Heart right ventricle (tissue), 16 donors: ENCODE measurements around the gene KRT6C. TPM values are rescaled to one million over a fixed set of nuclear protein-coding genes. Genes with fewer than 3 reads are reported as not detected.

Experiments
- ATAC-seq, 8 donors: fragments of 200-7000 bp; cut with Tn5 transposase; one replicate each; pipeline ENCODE4 v1.9.1; 2020; ENCODE audit warnings: mild to moderate bottlenecking in 8 of 8, moderate library complexity in 8 of 8, moderate number of reproducible peaks in 1 of 8
- DNase-seq, 2 donors: peaks; one replicate each; pipeline ENCODE4 v3.0.0-alpha.2; 2020
- H3K27ac ChIP-seq, 10 donors: fragments of 200-600 bp; sonication (generic) in 2 of 10; one replicate each; pipeline versions ENCODE4 v1.5.0 to v1.8.0; 2020 to 2022; ENCODE audit warnings: mild to moderate bottlenecking in 3 of 10
- H3K27me3 ChIP-seq, 7 donors: fragments of 200-600 bp; one replicate each; pipeline ENCODE4 v1.8.0; 2021 to 2022; ENCODE audit warnings: mild to moderate bottlenecking in 2 of 7
- H3K36me3 ChIP-seq, 9 donors: fragments of 200-600 bp; sonication (generic) in 1 of 9; one replicate each; pipeline versions ENCODE4 v1.5.0 to v1.8.0; 2020 to 2022; ENCODE audit warnings: mild to moderate bottlenecking in 2 of 9
- H3K4me1 ChIP-seq, 9 donors: fragments of 200-600 bp; sonication (generic) in 1 of 9; one replicate each; pipeline versions ENCODE4 v1.5.0 to v1.8.0; 2020 to 2022; ENCODE audit warnings: mild to moderate bottlenecking in 4 of 9
- H3K4me3 ChIP-seq, 10 donors: fragments of 200-600 bp; sonication (generic) in 2 of 10; one replicate each; pipeline versions ENCODE4 v1.5.0 to v1.8.0; 2020 to 2022; ENCODE audit warnings: mild to moderate bottlenecking in 7 of 10, moderate library complexity in 2 of 10
- H3K9me3 ChIP-seq, 11 donors: fragments of 200-600 bp in 10 of 11; sonication (generic) in 2 of 11; one replicate each; pipeline versions ENCODE4 v1.5.0 to v1.8.0; 2013 to 2022; ENCODE audit warnings: mild to moderate bottlenecking in 2 of 11, control low read depth in 1 of 11, moderate library complexity in 1 of 11
- CTCF ChIP-seq, 9 donors: fragments of 200-600 bp; sonication (generic) in 2 of 9; IDR thresholded peaks; one replicate each; pipeline versions ENCODE4 v1.5.0 to v1.8.0; 2021 to 2022; ENCODE audit warnings: antibody characterized with exemption in 9 of 9, mild to moderate bottlenecking in 5 of 9, moderate library complexity in 1 of 9
- WGBS, 2 donors: extraction: QIAGEN DNeasy Blood & Tissue Kit; methylation state at CpG; one replicate each; pipeline ENCODE4 v1.1.7; 2013; ENCODE audit warnings: inconsistent platforms in 1 of 2; 5-methylcytosine and 5-hydroxymethylcytosine counted together
- intact Hi-C, 10 donors: fragments of 100-400 bp; cut with DNase I; formaldehyde crosslinking; loops; one replicate each; pipeline versions ENCODE4 v1.11.1 to v1.14.2; 2022
- polyA plus RNA-seq, 2 donors: library from polyadenylated mRNA; stranded (reverse); fragments of 200-250 nt; gene quantifications; one replicate each; pipeline ENCODE4 v1.2.3, GENCODE V29; 2013
- total RNA-seq, 10 donors: library from RNA; stranded (reverse); fragmentation: NEBNext Ultra II Directional in 3 of 10; extraction: Animal tissue kit (Norgen Biotek cat#: 25700) in 3 of 10; gene quantifications; one replicate each; pipeline versions ENCODE4 v1.2.1 to v1.2.4, GENCODE V29; 2021 to 2023
- donor health status: Arrhythmogenic right ventricular cardiomyopathy.
- donor health status: ischemic (EF 13 %, LVEDD 7.1; RV severe dilation, severe dysfunction).
- donor health status: healthy with polysubstance abuse.
- donor health status: DM: no; HTN: yes; CAD: no.
- donor health status: DM: no; HTN: no; CAD: no.
- donor health status: ischemic (EF 25% LVEDD 6.9; RV normal size, moderate dysfunction).
- donor health status: ischemic (EF 25% LVEDD 5.7; RV mildly dilated, moderate dysfunction).
- donor health status: healthy.
- donor health status: DM: yes; HTN: yes; CAD: no.
- donor health status: Ischemic cardiomyopathy.
- donor health status: ischemic (EF 35%, LVEDD 5.7; RV mildly dilated, moderate dysfunction).
- donor health status: nonischemic (EF 11% LVEDD 7.7; RV severe dilation, severe dysfunction).
- donor health status: DM: yes; HTN: yes; CAD: no.
- donor health status: PGD.
- donor health status: ischemic (EF 29% LVEDD 5.4; RV normal size, mild dysfunction).
- donor health status: nonischemic (EF 23%, LVEDD 6.1; RV moderate dilation, normal function).

Gene KRT6C
- total and polyA plus RNA-seq, 12 donors = 0.06 TPM; not detected in 11

GRCh38 chr12:52439420-52439819, 34.2 kb downstream of the KRT6C start:
- WGBS, 2 donors = 75 to 76% methylated on average over 8 of the region's 8 CpGs
- TF ChIP-seq CTCF (IDR thresholded peaks at IDR 0.05) = no peak
- intact Hi-C loops = no loop called here
- H3K9me3 ChIP-seq = no peaks in the 10 kb centered on the region
- no peaks in the 10 kb centered on the region for H3K36me3 ChIP-seq
- peaks cover 0 to 11% (median 0%) of the 10 kb centered on the region in 9 donors for H3K4me1 ChIP-seq
- ATAC-seq (no peak), DNase-seq (no peak)
- peaks cover 0 to 29% (median 19%) of the 10 kb centered on the region in 7 donors for H3K27me3 ChIP-seq
- no peak overlapping the region for H3K4me3 ChIP-seq
- no peak overlapping the region for H3K27ac ChIP-seq

GRCh38 chr12:52438305-52439301, 35.0 kb downstream of the KRT6C start:
- Histone ChIP-seq H3K4me1 (peaks cover 0 to 11% (median 0%) of the 10 kb centered on the region in 9 donors), H3K27me3 (peaks cover 0 to 28% (median 19%) of the 10 kb centered on the region in 7 donors), H3K27ac (no peak overlapping the region), H3K9me3 (no peaks in the 10 kb centered on the region), H3K4me3 (no peak overlapping the region), H3K36me3 (no peaks in the 10 kb centered on the region)
- intact Hi-C loops = no loop called here
- 84 to 92% methylated on average over 8 of the region's 8 CpGs for WGBS, 2 donors
- TF ChIP-seq CTCF (IDR thresholded peaks at IDR 0.05) = no peak
- no peak for DNase-seq
- ATAC-seq = no peak

GRCh38 chr12:52437508-52437907, 36.1 kb downstream of the KRT6C start:
- H3K4me1 ChIP-seq = peaks cover 0 to 8% (median 0%) of the 10 kb centered on the region in 9 donors
- no peak for TF ChIP-seq CTCF (IDR thresholded peaks at IDR 0.05)
- no peak overlapping the region for H3K4me3 ChIP-seq
- 65 to 67% methylated on average over 9 of the region's 9 CpGs for WGBS, 2 donors
- H3K27ac ChIP-seq = no peak overlapping the region
- peaks cover 0 to 37% (median 25%) of the 10 kb centered on the region in 7 donors for H3K27me3 ChIP-seq
- no peaks in the 10 kb centered on the region for H3K9me3 ChIP-seq
- intact Hi-C loops = no loop called here
- no peaks in the 10 kb centered on the region for H3K36me3 ChIP-seq
- ATAC-seq (no peak), DNase-seq (no peak)

- WGBS, 2 donors = 59 to 67% methylated on average over 9 of the region's 9 CpGs
- peaks cover 0 to 39% (median 27%) of the 10 kb centered on the region in 7 donors for H3K27me3 ChIP-seq
Observed at GRCh38 chr12:52436828-52437474, 36.7 kb downstream of the KRT6C start.

More at GRCh38 chr12:52436828-52437474, 36.7 kb downstream of the KRT6C start:
- H3K27ac ChIP-seq = no peak overlapping the region
- DNase-seq (no peak), ATAC-seq (no peak)
- intact Hi-C loops = no loop called here
- TF ChIP-seq CTCF (IDR thresholded peaks at IDR 0.05) = no peak
- no peaks in the 10 kb centered on the region for H3K9me3 ChIP-seq
- H3K4me1 ChIP-seq = peaks cover 0 to 4% (median 0%) of the 10 kb centered on the region in 9 donors
- no peaks in the 10 kb centered on the region for H3K36me3 ChIP-seq
- no peak overlapping the region for H3K4me3 ChIP-seq
